Upper lobe of left lung (tissue), 4 donors: ENCODE results near the gene KLHDC8A.

Source experiments
- CTCF ChIP-seq, 6 experiments: fragments of 450-650 bp in 4 of 6; fragments of 200-600 bp in 2 of 6; sonication (generic) in 2 of 6; IDR thresholded peaks; one replicate each; pipeline ENCODE4 v1.5.1; 2016 to 2019; ENCODE audit warnings: antibody characterized with exemption in 6 of 6
- EP300 ChIP-seq, 4 donors: sonication (generic); formaldehyde crosslinking; IDR thresholded peaks; one replicate each; pipeline ENCODE4 v1.5.1; 2017; ENCODE audit warnings: antibody characterized with exemption in 4 of 4, control low read depth in 2 of 4
- POLR2AphosphoS5 ChIP-seq, 2 donors: sonication (generic); formaldehyde crosslinking; IDR thresholded peaks; one replicate each; pipeline ENCODE4 v1.5.1; 2017; ENCODE audit warnings: antibody characterized with exemption in 2 of 2

- TF ChIP-seq CTCF (IDR thresholded peaks at IDR 0.05): peak in 2 of 6 experiments; percentile 5 to 7
- TF ChIP-seq POLR2AphosphoS5 (IDR thresholded peaks at IDR 0.05): peak; percentile 39 to 62
- peak in 1 of 4 donors; percentile 8 for TF ChIP-seq EP300 (IDR thresholded peaks at IDR 0.05)
Measured at GRCh38 chr1:205317311-205317917, 39.3 kb downstream of the KLHDC8A start.
